SK-N-SH (cell line): ENCODE results near the gene PTER. TPM values are rescaled to one million over a fixed set of nuclear protein-coding genes. Genes with fewer than 3 reads are reported as not detected.
A peak's percentile ranks its signal among the peaks of the same experiment; 100 is the strongest.

Source experiments
- CTCF ChIA-PET: fragments of 300-600, 350-600 bp; formaldehyde crosslinking; extraction: SDS; loops from one replicate; lab custom pipeline; 2021; lab: Yijun Ruan, JAX
- POLR2A ChIA-PET: fragments of 350-600 bp; sonication (Branson Sonifier 250); formaldehyde crosslinking; extraction: SDS; loops from one replicate; lab custom pipeline; 2020; ENCODE audit warnings: antibody characterized with exemption, inconsistent platforms; lab: Yijun Ruan, JAX
- DNase-seq: peaks from one replicate; pipeline ENCODE4 v3.0.0; 2012
- H2AFZ ChIP-seq: fragments of 200-600 bp; sonication (generic); 2 replicates; pipeline ENCODE4 v1.8.1; 2016; ENCODE audit warnings: antibody characterized with exemption, mild to moderate bottlenecking, low read depth
- H3F3A ChIP-seq: fragments of 200-600 bp; sonication (generic); replicated peaks from 2 replicates; pipeline ENCODE3; 2016; ENCODE audit warnings: antibody characterized with exemption, mild to moderate bottlenecking; ENCODE audit not compliant: insufficient read depth
- H3K27ac ChIP-seq, 2 experiments: fragments of 200-500 bp in 1 of 2; fragments of 200-600 bp in 1 of 2; sonication (Bioruptor generic) in 1 of 2; sonication (generic), shearing (Covaris generic) in 1 of 2; 2 replicates each; pipeline versions ENCODE4 v1.5.1 to v1.6.1; 2014 to 2016; ENCODE audit warnings: low read depth in 2 of 2, inconsistent platforms in 1 of 2, low read length in 1 of 2, mild to moderate bottlenecking in 1 of 2, mixed read lengths in 1 of 2
- H3K27me3 ChIP-seq: fragments of 200-600 bp; sonication (generic), shearing (Covaris generic); 2 replicates; pipeline ENCODE4 v1.6.1; 2016; ENCODE audit warnings: mixed run types; ENCODE audit not compliant: insufficient read depth
- H3K36me3 ChIP-seq, 2 experiments: fragments of 200-500 bp in 1 of 2; fragments of 200-600 bp in 1 of 2; sonication (Bioruptor generic) in 1 of 2; sonication (generic) in 1 of 2; replicated peaks in 1 of 2; 2 replicates each; pipeline versions ENCODE3 to v1.5.1; 2014 to 2016; ENCODE audit warnings: low read length in 1 of 2, mild to moderate bottlenecking in 1 of 2; ENCODE audit not compliant: insufficient read depth in 2 of 2, control insufficient read depth in 1 of 2
- H3K4me1 ChIP-seq, 2 experiments: fragments of 200-500 bp in 1 of 2; fragments of 200-600 bp in 1 of 2; sonication (Bioruptor generic) in 1 of 2; sonication (generic), shearing (Covaris generic) in 1 of 2; 2 replicates each; pipeline versions ENCODE4 v1.5.1 to v1.6.1; 2014 to 2016; ENCODE audit warnings: low read depth in 1 of 2, low read length in 1 of 2, mixed run types in 1 of 2; ENCODE audit not compliant: insufficient read depth in 2 of 2, control insufficient read depth in 1 of 2
- H3K4me2 ChIP-seq: fragments of 200-600 bp; sonication (generic), shearing (Covaris generic); 2 replicates; pipeline ENCODE4 v1.6.1; 2017; ENCODE audit warnings: mixed run types
- H3K4me3 ChIP-seq, 2 experiments: fragments of 200-500 bp in 1 of 2; fragments of 200-600 bp in 1 of 2; sonication (Bioruptor generic) in 1 of 2; sonication (generic), shearing (Covaris generic) in 1 of 2; 2 replicates each; pipeline versions ENCODE4 v1.5.1 to v1.8.1; 2014 to 2016; ENCODE audit warnings: low read depth in 2 of 2, inconsistent platforms in 1 of 2, low read length in 1 of 2, mild to moderate bottlenecking in 1 of 2, mixed read lengths in 1 of 2, moderate library complexity in 1 of 2
- H3K79me2 ChIP-seq: fragments of 200-600 bp; sonication (generic); 2 replicates; pipeline ENCODE4 v1.8.1; 2017; ENCODE audit warnings: mild to moderate bottlenecking; ENCODE audit not compliant: insufficient read depth
- H3K9ac ChIP-seq: fragments of 200-600 bp; sonication (generic); 2 replicates; pipeline ENCODE4 v1.6.1; 2017; ENCODE audit warnings: mixed run types
- H3K9me2 ChIP-seq: fragments of 200-600 bp; sonication (generic); 2 replicates; pipeline ENCODE4 v1.6.1; 2017; ENCODE audit warnings: mixed run types
- H3K9me3 ChIP-seq: fragments of 200-600 bp; sonication (generic); 2 replicates; pipeline ENCODE4 v1.6.1; 2017; ENCODE audit warnings: mixed run types, mild to moderate bottlenecking, moderate library complexity
- H4K20me1 ChIP-seq: fragments of 200-600 bp; sonication (generic); 2 replicates; pipeline ENCODE4 v1.6.1; 2017; ENCODE audit warnings: mild to moderate bottlenecking, mixed run types; ENCODE audit not compliant: insufficient read depth
- GABPA ChIP-seq: IDR thresholded peaks from 2 replicates; pipeline ENCODE4 v1.4.0; 2012; ENCODE audit warnings: low read depth, mild to moderate bottlenecking
- GATA2 ChIP-seq: sonication (generic); formaldehyde crosslinking; IDR thresholded peaks from 2 replicates; pipeline ENCODE4 v1.5.0; 2020; ENCODE audit warnings: mild to moderate bottlenecking, missing genetic modification reagents
- POLR2AphosphoS5 ChIP-seq: IDR thresholded peaks from 2 replicates; pipeline ENCODE4 v1.6.1; 2012; ENCODE audit warnings: low read depth, low read length
- SMC3 ChIP-seq: IDR thresholded peaks from 2 replicates; pipeline ENCODE4 v1.6.1; 2012; ENCODE audit warnings: low read depth, low read length, improper control_type of control experiment
- WGBS: methylation state at CpG from one replicate; pipeline ENCODE4 v1.1.6; 2017; ENCODE audit warnings: low lambda C conversion rate; 5-methylcytosine and 5-hydroxymethylcytosine counted together
- polyA plus RNA-seq, 3 experiments: library from polyadenylated mRNA; depleted of rRNA; stranded (reverse); fragments of >200 nt; gene quantifications; 2 replicates each; pipeline ENCODE4 v1.2.3, GENCODE V29; 2012
- TF ChIP-seq, protein P1 (sequence below): IDR thresholded peaks from 2 replicates; pipeline ENCODE4 v1.4.0; 2012; ENCODE audit warnings: low read depth, borderline replicate concordance
- TF ChIP-seq, protein P2 (sequence below): IDR thresholded peaks from 2 replicates; pipeline ENCODE4 v1.4.0; 2012; ENCODE audit warnings: low read depth, borderline replicate concordance

Gene PTER
- polyA plus RNA-seq, 1 of the 3 experiments (the other 2 are of a cell fraction) = not detected

DNA sequence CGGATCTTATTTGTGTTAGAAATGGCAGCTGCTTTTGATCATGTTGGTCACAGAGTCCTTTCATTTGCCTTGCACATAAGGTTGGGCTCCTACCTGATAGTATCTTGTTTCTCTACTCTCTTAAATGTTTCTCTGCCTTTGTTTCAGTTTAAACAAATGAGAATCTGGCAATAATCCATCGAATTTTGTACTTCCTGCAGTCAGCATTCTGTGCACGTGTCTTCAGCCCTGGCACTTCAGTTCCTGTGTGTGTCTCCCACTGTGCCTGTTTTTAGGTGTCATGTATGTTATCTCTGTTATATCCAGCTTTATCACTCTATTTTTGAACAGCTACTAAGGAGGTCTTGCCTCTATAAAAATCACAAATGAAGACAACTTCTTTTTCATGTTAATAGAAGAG is 28.4 kb upstream of the PTER start:
- Histone ChIP-seq H3K9ac (no peak overlapping the region), H3K4me2 (no peak overlapping the region), H3K79me2 (no peaks in the 10 kb centered on the region), H3K9me3 (no peaks in the 10 kb centered on the region), H3K9me2 (no peaks in the 10 kb centered on the region; the same call in 1 of the 2 replicates), H2AFZ (no peak overlapping the region), H3K27ac (no peak overlapping the region), H3K27me3 (no peaks in the 10 kb centered on the region), H4K20me1 (no peaks in the 10 kb centered on the region), H3F3A (no peaks in the 10 kb centered on the region), H3K4me1 (no peaks in the 10 kb centered on the region; a peak in 1 of 4 replicates), H3K36me3 (no peaks in the 10 kb centered on the region), H3K4me3 (no peak overlapping the region)
- TF ChIP-seq GATA2 (CRISPR knock-in tag) = 0 out of 2 replicates have a peak, but pooled peaks have one; percentile 18
- TF ChIP-seq, protein P1, sequence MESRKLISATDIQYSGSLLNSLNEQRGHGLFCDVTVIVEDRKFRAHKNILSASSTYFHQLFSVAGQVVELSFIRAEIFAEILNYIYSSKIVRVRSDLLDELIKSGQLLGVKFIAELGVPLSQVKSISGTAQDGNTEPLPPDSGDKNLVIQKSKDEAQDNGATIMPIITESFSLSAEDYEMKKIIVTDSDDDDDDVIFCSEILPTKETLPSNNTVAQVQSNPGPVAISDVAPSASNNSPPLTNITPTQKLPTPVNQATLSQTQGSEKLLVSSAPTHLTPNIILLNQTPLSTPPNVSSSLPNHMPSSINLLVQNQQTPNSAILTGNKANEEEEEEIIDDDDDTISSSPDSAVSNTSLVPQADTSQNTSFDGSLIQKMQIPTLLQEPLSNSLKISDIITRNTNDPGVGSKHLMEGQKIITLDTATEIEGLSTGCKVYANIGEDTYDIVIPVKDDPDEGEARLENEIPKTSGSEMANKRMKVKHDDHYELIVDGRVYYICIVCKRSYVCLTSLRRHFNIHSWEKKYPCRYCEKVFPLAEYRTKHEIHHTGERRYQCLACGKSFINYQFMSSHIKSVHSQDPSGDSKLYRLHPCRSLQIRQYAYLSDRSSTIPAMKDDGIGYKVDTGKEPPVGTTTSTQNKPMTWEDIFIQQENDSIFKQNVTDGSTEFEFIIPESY = no peak
- TF ChIP-seq POLR2AphosphoS5 = no peak
- WGBS = 12% methylated on average over 3 of the region's 3 CpGs
- peak; percentile 8 for DNase-seq
- ChIA-PET CTCF (interaction anchor here (0.5 to 0.6 kb wide), 2 partner anchors 18 to 545 kb away, joined by 3 read pairs; no protein-coding TSS in a partner anchor), POLR2A (no interaction called here)

DNA sequence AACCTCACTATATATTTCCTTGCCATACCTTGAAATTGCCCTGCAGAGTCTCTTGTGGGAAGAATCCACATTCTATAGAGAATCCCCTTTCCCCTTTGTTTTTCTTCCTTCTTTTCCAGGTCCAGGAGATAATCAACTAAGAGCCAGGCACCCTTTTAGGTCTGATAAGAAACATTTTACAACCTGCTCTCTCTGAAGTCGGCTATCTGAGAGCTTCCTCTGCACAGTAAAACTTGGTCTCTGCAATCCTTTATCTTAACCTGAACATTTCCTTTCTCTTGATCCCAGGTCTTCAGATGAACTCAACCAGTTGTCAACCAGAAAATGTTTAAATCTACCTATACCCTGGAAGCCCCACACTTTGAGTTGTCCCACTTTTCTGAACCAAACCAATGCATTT is 19.5 kb upstream of the PTER start:
- ChIA-PET POLR2A (no interaction called here), CTCF (no interaction called here)
- Histone ChIP-seq H3K9me3 (no peaks in the 10 kb centered on the region), H3K36me3 (no peaks in the 10 kb centered on the region), H3K4me2 (no peak overlapping the region), H3K4me3 (no peak overlapping the region), H3F3A (no peaks in the 10 kb centered on the region), H2AFZ (no peak overlapping the region), H3K27me3 (no peaks in the 10 kb centered on the region), H3K79me2 (no peaks in the 10 kb centered on the region), H3K9ac (no peak overlapping the region), H3K4me1 (no peaks in the 10 kb centered on the region), H3K27ac (no peak overlapping the region), H3K9me2 (no peaks in the 10 kb centered on the region), H4K20me1 (no peaks in the 10 kb centered on the region)
- no peak for DNase-seq
- WGBS = 32% methylated on average over 1 of the region's 1 CpG
- TF ChIP-seq POLR2AphosphoS5 (no peak), SMC3 (no peak)
- TF ChIP-seq, protein P2, sequence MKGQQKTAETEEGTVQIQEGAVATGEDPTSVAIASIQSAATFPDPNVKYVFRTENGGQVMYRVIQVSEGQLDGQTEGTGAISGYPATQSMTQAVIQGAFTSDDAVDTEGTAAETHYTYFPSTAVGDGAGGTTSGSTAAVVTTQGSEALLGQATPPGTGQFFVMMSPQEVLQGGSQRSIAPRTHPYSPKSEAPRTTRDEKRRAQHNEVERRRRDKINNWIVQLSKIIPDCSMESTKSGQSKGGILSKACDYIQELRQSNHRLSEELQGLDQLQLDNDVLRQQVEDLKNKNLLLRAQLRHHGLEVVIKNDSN = no peak

DNA sequence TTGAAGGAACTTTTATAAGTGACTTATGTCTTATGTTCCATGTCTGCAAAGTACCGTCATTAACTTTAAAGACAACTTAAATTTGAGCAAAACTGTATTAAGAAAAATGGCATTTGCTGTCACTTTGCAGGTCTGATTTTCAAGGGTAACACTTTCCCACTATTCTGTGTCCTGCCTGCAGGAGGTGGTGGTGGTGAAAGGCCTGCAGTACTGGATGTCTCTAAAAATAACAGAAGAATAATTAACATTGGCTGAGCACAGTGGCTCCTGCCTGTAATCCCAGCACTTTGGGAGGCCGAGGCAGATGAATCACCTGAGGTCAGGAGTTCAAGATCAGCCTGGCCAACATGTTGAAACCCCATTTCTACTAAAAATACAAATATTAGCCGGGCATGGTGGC is 13.2 kb upstream of the PTER start:
- no peak overlapping the region for H3K4me2 ChIP-seq
- H3K9me2 ChIP-seq = no peaks in the 10 kb centered on the region
- H3K9ac ChIP-seq = no peak overlapping the region
- CTCF ChIA-PET = no interaction called here
- no peaks in the 10 kb centered on the region for H3K27me3 ChIP-seq
- no peaks in the 10 kb centered on the region for H3K36me3 ChIP-seq
- H4K20me1 ChIP-seq = no peaks in the 10 kb centered on the region
- TF ChIP-seq GATA2 (CRISPR knock-in tag) (no peak), GABPA (no peak)
- no peaks in the 10 kb centered on the region for H3K9me3 ChIP-seq
- H3F3A ChIP-seq = no peaks in the 10 kb centered on the region
- no peak for DNase-seq
- no peaks in the 10 kb centered on the region for H3K4me1 ChIP-seq
- no peak overlapping the region for H3K27ac ChIP-seq
- 34% methylated on average over 3 of the region's 3 CpGs for WGBS
- H3K79me2 ChIP-seq = no peaks in the 10 kb centered on the region
- POLR2A ChIA-PET = no interaction called here
- H2AFZ ChIP-seq = no peak overlapping the region
- no peak overlapping the region for H3K4me3 ChIP-seq
